SHP77 (cell line): ENCODE measurements around the gene BCKDHA.

Source experiments
- DNase-seq, 2 experiments: peaks; one replicate each; lab custom pipeline; 2025; lab: John Stamatoyannopoulos, UW

BCKDHA gene

GRCh38 chr19:41397086-41398049 lies at the start of gene BCKDHA, which contains the start of gene EXOSC5:
Gene BCKDHA (plus strand): TSS chr19:41397818. CDS start chr19:41397828, 10 bp downstream.
Gene EXOSC5 (minus strand): TSS chr19:41397359. CDS start chr19:41397328, 31 bp downstream.
- DNase-seq = peak; percentile 99

GRCh38 chr19:41350735-41351338 lies 46.8 kb upstream of the BCKDHA start:
- DNase-seq = no peak

- DNase-seq = no peak
These were observed 46.0 kb upstream of the BCKDHA start for GRCh38 chr19:41351339-41352245.

- no peak for DNase-seq
These were observed 45.4 kb upstream of the BCKDHA start for GRCh38 chr19:41352279-41352608.

GRCh38 chr19:41352609-41353465 lies 44.8 kb upstream of the BCKDHA start:
- peak in 1 of 2 experiments; percentile 36 for DNase-seq

- peak in 1 of 2 experiments; percentile 58 for DNase-seq
These were observed 43.9 kb upstream of the BCKDHA start, which contains the start of gene TGFB1 for GRCh38 chr19:41353466-41354342. Gene TGFB1 (minus strand): TSS chr19:41353922. CDS start chr19:41353044, 878 bp downstream.

GRCh38 chr19:41354343-41354953 lies 43.2 kb upstream of the BCKDHA start:
- no peak for DNase-seq

- DNase-seq = no peak
These were observed 42.6 kb upstream of the BCKDHA start for GRCh38 chr19:41355035-41355434.

GRCh38 chr19:41355802-41356201 lies 41.8 kb upstream of the BCKDHA start:
- no peak for DNase-seq

GRCh38 chr19:41356984-41357739 lies 40.5 kb upstream of the BCKDHA start:
- no peak for DNase-seq

GRCh38 chr19:41357746-41358145 lies 39.9 kb upstream of the BCKDHA start:
- no peak for DNase-seq

- no peak for DNase-seq
These were observed 37.9 kb upstream of the BCKDHA start for GRCh38 chr19:41359741-41360140.

GRCh38 chr19:41362143-41362847 lies 35.3 kb upstream of the BCKDHA start:
- no peak for DNase-seq

GRCh38 chr19:41363371-41363752 lies 34.3 kb upstream of the BCKDHA start:
- no peak for DNase-seq

GRCh38 chr19:41363753-41364523 lies 33.7 kb upstream of the BCKDHA start, which contains the start of gene B9D2:
Gene B9D2 (minus strand): TSS chr19:41364149. CDS start chr19:41363519, 630 bp downstream.
- peak; percentile 93 to 97 for DNase-seq

- DNase-seq = no peak
These were observed 32.9 kb upstream of the BCKDHA start for GRCh38 chr19:41364524-41365391.
